Lower leg skin (tissue), 3 donors: ENCODE data around the gene ACOT13.

Experiments used
- CTCF ChIP-seq, 3 donors: fragments of 450-650 bp; IDR thresholded peaks; one replicate each; pipeline ENCODE4 v1.5.1; 2016; ENCODE audit warnings: antibody characterized with exemption in 3 of 3, mild to moderate bottlenecking in 3 of 3, moderate library complexity in 2 of 3
- POLR2A ChIP-seq, 2 donors: fragments of 450-650 bp; IDR thresholded peaks; one replicate each; pipeline ENCODE4 v1.6.1; 2016 to 2017; ENCODE audit warnings: antibody characterized with exemption in 2 of 2, mild to moderate bottlenecking in 1 of 2, moderate library complexity in 1 of 2

- TF ChIP-seq CTCF (IDR thresholded peaks at IDR 0.05), result no peak
- TF ChIP-seq POLR2A (IDR thresholded peaks at IDR 0.05), result no peak
Measured at GRCh38 chr6:24643920-24644319, 23.0 kb upstream of the ACOT13 start.
